COLO668 (cell line): ENCODE data around the gene SLC25A26.

Source experiments
- DNase-seq: peaks from one replicate; lab custom pipeline; 2025; ENCODE audit not compliant: unreplicated experiment; lab: John Stamatoyannopoulos, UW

Gene SLC25A26

GRCh38 chr3:66220602-66221377 is at the start of gene SLC25A26:
SLC25A26 (plus strand) TSS chr3:66221001; CDS start chr3:66221095, 94 bp downstream.
- DNase-seq, result peak; percentile 92

- DNase-seq, result no peak
These were observed 48.4 kb upstream of the SLC25A26 start for GRCh38 chr3:66172394-66172793.

GRCh38 chr3:66177026-66177425 is 43.8 kb upstream of the SLC25A26 start:
- DNase-seq, result no peak

- DNase-seq, result no peak
These were observed 42.6 kb upstream of the SLC25A26 start for GRCh38 chr3:66178206-66178605.

GRCh38 chr3:66179793-66180192 is 41.0 kb upstream of the SLC25A26 start:
- DNase-seq, result no peak

- DNase-seq, result no peak
These were observed 39.0 kb upstream of the SLC25A26 start for GRCh38 chr3:66181764-66182163.

GRCh38 chr3:66182246-66182645 is 38.6 kb upstream of the SLC25A26 start:
- DNase-seq, result no peak

- DNase-seq, result no peak
These were observed 34.3 kb upstream of the SLC25A26 start for GRCh38 chr3:66186545-66186944.

- DNase-seq, result no peak
These were observed 25.4 kb upstream of the SLC25A26 start for GRCh38 chr3:66195347-66195783.

- DNase-seq, result no peak
These were observed 24.2 kb upstream of the SLC25A26 start for GRCh38 chr3:66196633-66197032.

- no peak for DNase-seq
These were observed 22.2 kb upstream of the SLC25A26 start for GRCh38 chr3:66198437-66199088.

- DNase-seq, result no peak
These were observed 21.7 kb upstream of the SLC25A26 start for GRCh38 chr3:66199089-66199473.

- peak; percentile 3 for DNase-seq
These were observed 20.7 kb upstream of the SLC25A26 start for GRCh38 chr3:66200147-66200546.

GRCh38 chr3:66200786-66201185 is 20.0 kb upstream of the SLC25A26 start:
- DNase-seq, result no peak

- no peak for DNase-seq
These were observed 17.5 kb upstream of the SLC25A26 start for GRCh38 chr3:66203275-66203674.

GRCh38 chr3:66206806-66207205 is 14.0 kb upstream of the SLC25A26 start:
- no peak for DNase-seq

GRCh38 chr3:66208189-66208588 is 12.6 kb upstream of the SLC25A26 start:
- DNase-seq, result no peak

- no peak for DNase-seq
These were observed 10.0 kb upstream of the SLC25A26 start for GRCh38 chr3:66210687-66211295.

- no peak for DNase-seq
These were observed 9.0 kb upstream of the SLC25A26 start for GRCh38 chr3:66211779-66212178.

GRCh38 chr3:66215106-66215505 is 5.7 kb upstream of the SLC25A26 start:
- DNase-seq, result no peak

GRCh38 chr3:66220066-66220465 is 735 bp upstream of the SLC25A26 start:
- no peak for DNase-seq

GRCh38 chr3:66224220-66224619 is 3.4 kb downstream of the SLC25A26 start:
- DNase-seq, result no peak
